ENCODE results near the gene OBSCN.

OBSCN gene

GRCh38 chr1:228347181-228347580, 139.3 kb downstream of the OBSCN start:
- DNase-seq, result no peak

GRCh38 chr1:228348708-228349467, 141.0 kb downstream of the OBSCN start:
- no peak for DNase-seq

- no peak for DNase-seq
These were observed 141.9 kb downstream of the OBSCN start for GRCh38 chr1:228349701-228350171.

- no peak for DNase-seq
These were observed 142.4 kb downstream of the OBSCN start for GRCh38 chr1:228350179-228350742.

GRCh38 chr1:228350831-228351781, 143.3 kb downstream of the OBSCN start:
- DNase-seq, result no peak

- DNase-seq, result no peak
These were observed 144.0 kb downstream of the OBSCN start for GRCh38 chr1:228351850-228352249.

GRCh38 chr1:228352677-228353481, 145.0 kb downstream of the OBSCN start:
- DNase-seq, result no peak

GRCh38 chr1:228353601-228354371, 145.9 kb downstream of the OBSCN start:
- no peak for DNase-seq

- no peak for DNase-seq
These were observed 146.8 kb downstream of the OBSCN start for GRCh38 chr1:228354390-228355320.

- no peak for DNase-seq
These were observed 149.2 kb downstream of the OBSCN start for GRCh38 chr1:228356897-228357680.

GRCh38 chr1:228358039-228358763, 150.4 kb downstream of the OBSCN start:
- no peak for DNase-seq

- no peak for DNase-seq
These were observed 151.1 kb downstream of the OBSCN start for GRCh38 chr1:228358764-228359612.

GRCh38 chr1:228359613-228360532, 152.0 kb downstream of the OBSCN start:
- DNase-seq, result no peak

GRCh38 chr1:228360533-228361313, 152.9 kb downstream of the OBSCN start:
- no peak for DNase-seq

GRCh38 chr1:228361314-228362140, 153.7 kb downstream of the OBSCN start:
- no peak for DNase-seq
